ENCODE data around the gene CNR2. TPM values are rescaled to one million over a fixed set of nuclear protein-coding genes. Genes with fewer than 3 reads are reported as not detected.
"Not testable (repeated sequence)": the region's sequence is repeated elsewhere in the genome, so short reads cannot be mapped to it uniquely, and the experiment has no call there.

The CNR2 gene
- not detected for total RNA-seq

DNA sequence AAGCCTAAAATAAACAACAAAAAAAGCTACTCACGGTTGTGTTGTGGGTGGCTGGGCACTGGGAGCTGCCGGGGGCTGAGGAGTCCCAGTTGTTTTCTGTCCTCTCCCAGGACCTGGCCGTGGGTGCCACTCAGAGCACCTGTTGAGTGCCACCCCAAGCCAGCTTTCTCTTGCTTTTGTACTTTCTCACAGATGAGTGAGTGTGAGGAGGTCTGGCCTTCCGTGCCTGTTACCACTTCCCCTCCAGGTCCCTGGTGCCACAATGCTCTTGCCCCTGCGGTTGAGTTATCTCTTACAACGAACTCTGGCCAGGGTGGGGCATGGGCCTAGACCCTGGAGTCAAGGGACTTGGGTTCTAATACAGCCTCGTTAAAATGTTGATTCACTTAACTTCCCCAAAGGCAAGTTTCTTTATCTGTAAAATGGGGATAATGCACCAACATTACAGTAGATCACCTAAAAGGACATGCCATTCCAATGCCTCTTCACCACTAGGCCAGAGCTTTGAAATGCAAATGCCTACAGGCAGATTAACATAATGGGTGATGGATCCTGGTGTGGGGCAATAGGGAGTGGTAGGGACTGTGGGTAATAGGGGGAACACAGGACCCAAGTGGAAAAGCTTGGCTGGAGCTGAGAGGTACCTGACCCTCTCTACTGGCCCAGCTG is at the start of gene CNR2:
CNR2 (minus strand) TSS at position 151 of the 669 bp plus-strand sequence. CDS start 37,745 bp downstream, outside the sequence.
- DNase-seq (peak; percentile 14), ATAC-seq (no peak)
- H3K4me3 Mint-ChIP-seq: no peak within 1 kb of the TSS
- peaks cover 23% of the 10 kb centered on the region for H3K4me1 Mint-ChIP-seq
- peaks cover 10% of the 10 kb centered on the region for H3K27me3 Mint-ChIP-seq
- intact Hi-C loops (cut with DNase I, micrococcal nuclease): no loop called here
- CTCF ChIA-PET: interaction anchor here (0.6 to 1.8 kb wide), 2 partner anchors 58 to 141 kb away, joined by 3 to 6 read pairs; no protein-coding TSS in a partner anchor
- no peaks in the 10 kb centered on the region for H3K9me3 Mint-ChIP-seq (ENCODE audit: low read depth)
- H3K27ac Mint-ChIP-seq: no peak within 1 kb of the TSS
- H3K36me3 Mint-ChIP-seq (ENCODE audit: low read depth): no peaks in the 10 kb centered on the region
- POLR2A ChIA-PET: interaction anchor here (0.7 kb wide), 1 partner anchor 260 kb away, joined by 3 read pairs; no protein-coding TSS in a partner anchor

DNA sequence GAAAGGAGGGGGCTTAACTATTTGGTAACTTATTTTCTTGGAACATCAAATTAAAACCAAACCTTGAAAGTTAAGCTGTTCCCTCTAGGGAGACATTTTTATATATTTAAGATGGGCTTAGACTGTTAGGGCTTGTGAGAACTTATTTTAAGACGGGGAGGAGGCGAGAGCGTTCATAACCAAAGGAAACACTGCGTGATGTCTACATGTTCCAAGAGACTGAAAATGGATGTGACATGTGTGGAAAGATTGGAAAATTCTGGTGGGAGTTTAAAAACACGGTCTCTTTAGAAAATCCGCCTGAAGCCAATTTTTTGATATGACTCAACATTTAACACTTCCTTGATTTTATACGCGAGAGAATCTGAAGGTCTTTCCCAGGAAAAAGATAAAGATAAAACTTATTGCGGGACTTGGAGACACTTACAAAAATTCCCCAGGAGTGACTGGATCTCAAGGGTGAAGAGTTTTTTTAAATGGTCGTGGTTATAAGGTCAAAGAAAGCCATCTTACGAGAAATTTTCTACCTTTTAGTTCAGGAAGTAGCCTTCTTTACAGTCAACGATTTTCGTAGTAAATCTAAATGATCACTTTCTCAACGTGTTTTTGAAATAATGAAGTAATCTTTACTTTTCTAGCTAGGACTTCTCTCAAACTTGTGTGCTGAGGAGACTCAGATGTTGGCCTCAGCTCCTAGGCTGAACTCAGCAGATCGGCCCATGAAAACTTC is 47.3 kb upstream of the CNR2 start:
- no peak for ATAC-seq
- DNase-seq: no peak
- Mint-ChIP-seq H3K9me3 (ENCODE audit: low read depth) (no peaks in the 10 kb centered on the region), H3K4me1 (peaks cover 55% of the 10 kb centered on the region), H3K36me3 (ENCODE audit: low read depth) (peaks cover 47% of the 10 kb centered on the region), H3K27ac (peak overlapping the region; percentile 100), H3K4me3 (peak overlapping the region; percentile 100), H3K27me3 (no peaks in the 10 kb centered on the region)
- intact Hi-C loops (cut with DNase I, micrococcal nuclease): loop anchor here in 1 of 2 experiments (10.0 kb wide), 1 partner anchor 266 kb away; the partner anchor contains the start of gene RPL11
- ChIA-PET CTCF (interaction anchor here (0.7 to 1.2 kb wide), 4 partner anchors 15 to 455 kb away, joined by 3 read pairs; no protein-coding TSS in a partner anchor), POLR2A (interaction anchor here (0.6 to 3.4 kb wide), 3 partner anchors 12 to 20 kb away, joined by 3 to 16 read pairs (median 14); partner anchors contain the start of gene SRSF10)

DNA sequence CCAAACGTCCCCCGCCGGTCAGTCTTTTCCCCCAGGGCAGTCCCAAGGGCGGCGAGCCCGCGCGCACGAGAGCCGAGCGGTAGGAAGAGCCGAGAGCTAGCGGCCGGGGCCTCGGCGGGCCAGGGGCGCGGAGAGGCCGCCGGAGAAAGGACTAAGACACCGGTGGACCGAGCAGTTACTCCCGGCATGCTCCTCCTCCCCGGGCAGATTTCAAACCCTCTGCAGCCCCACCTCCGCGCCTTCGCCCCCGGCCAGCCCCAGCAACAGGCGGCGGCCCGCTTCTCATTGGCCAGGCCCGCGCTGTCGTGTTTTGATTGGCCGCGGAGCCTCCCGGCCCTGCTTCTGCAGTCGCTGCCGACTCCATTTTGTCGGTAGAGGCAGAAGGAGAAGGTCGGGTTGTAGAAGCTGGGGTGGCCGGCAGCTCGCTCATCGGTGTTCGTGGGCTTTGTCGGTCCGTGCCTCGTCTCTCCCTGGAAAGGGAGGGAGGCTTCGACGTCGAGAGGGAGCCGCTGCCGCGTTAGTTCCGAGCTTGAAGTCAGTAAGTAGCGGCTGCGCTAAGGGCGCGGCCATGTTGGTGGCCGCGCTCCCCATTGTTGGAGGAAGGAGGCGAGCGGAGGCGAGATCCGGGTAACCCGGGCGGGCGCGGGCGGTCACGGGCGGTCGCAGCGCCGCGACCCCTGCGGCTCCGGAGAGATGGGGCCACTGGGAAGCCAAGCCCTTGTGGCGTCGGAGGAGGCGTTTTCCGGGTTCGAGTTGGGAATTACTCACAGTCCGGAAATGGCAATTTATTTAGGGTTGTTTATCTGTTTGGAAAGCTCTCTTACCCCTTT is 46.5 kb upstream of the CNR2 start, which contains the start of gene PNRC2:
PNRC2 (plus strand) TSS at position 368 of the 830 bp plus-strand sequence. CDS start 1,630 bp downstream, outside the sequence.
- intact Hi-C loops (cut with DNase I, micrococcal nuclease): loop anchor here (1.0 to 10.0 kb wide), 17 partner anchors 21 to 786 kb away; partner anchors contain the start of genes GALE (in 2 of the 2), RPL11 (in 2 of the 2), SRSF10 (in 2 of the 2) and CLIC4 (in 1 of the 2)
- Mint-ChIP-seq H3K27me3 (no peaks in the 10 kb centered on the region), H3K4me3 (peak within 1 kb of the TSS; percentile 100), H3K36me3 (ENCODE audit: low read depth) (peaks cover 41% of the 10 kb centered on the region), H3K27ac (peak within 1 kb of the TSS; percentile 100), H3K4me1 (peaks cover 55% of the 10 kb centered on the region), H3K9me3 (ENCODE audit: low read depth) (no peaks in the 10 kb centered on the region)
- POLR2A ChIA-PET: interaction anchor here (0.6 to 3.4 kb wide), 6 partner anchors 8 to 1063 kb away, joined by 3 to 16 read pairs (median 4); partner anchors contain the start of gene SRSF10
- peak; percentile 99 for DNase-seq
- CTCF ChIA-PET: interaction anchor here (0.7 to 1.2 kb wide), 3 partner anchors 62 to 188 kb away, joined by 3 read pairs; no protein-coding TSS in a partner anchor
- ATAC-seq: peak; percentile 84

DNA sequence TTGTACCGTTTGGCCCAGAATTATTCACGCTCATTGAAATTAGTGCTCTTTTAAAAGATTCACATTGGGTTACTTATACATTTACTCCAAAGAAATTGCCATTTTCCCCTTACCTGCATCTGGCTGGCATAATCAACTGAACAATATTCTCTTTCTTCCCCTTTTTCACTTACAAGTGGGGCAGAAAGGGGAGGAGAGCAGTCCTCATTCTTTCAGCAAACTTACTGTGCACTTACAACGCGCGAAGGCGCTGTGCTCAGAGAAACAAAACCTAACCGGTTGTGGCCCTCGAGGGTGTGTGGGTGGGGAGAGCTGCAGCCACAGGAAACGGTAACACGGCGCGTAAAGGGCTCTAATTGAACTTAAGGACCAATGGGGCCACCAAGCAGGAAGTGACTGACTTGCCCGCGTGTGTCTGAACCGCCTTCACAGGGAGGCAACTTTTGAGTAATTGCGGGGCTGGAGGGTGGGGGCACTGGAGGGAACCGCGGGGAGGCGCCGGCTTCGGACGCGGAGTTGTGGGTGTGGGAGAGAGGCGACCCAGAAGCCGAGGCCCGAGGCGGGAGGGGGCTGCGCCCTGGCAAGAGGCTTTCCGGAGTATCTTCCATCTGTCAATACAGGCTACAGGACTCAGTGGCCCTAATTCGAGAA is 45.8 kb upstream of the CNR2 start:
- ChIA-PET POLR2A (interaction anchor here (1.0 to 3.4 kb wide), 5 partner anchors 9 to 1063 kb away, joined by 3 to 16 read pairs (median 4); partner anchors contain the start of gene SRSF10), CTCF (interaction anchor here (0.8 kb wide), 1 partner anchor 63 kb away, joined by 3 read pairs; no protein-coding TSS in a partner anchor)
- intact Hi-C loops (cut with DNase I, micrococcal nuclease): loop anchor here (1.0 to 10.0 kb wide), 17 partner anchors 21 to 786 kb away; partner anchors contain the start of genes GALE (in 2 of the 2), SRSF10 (in 2 of the 2), CLIC4 (in 1 of the 2) and E2F2 (in 1 of the 2)
- H3K27ac Mint-ChIP-seq: peak overlapping the region; percentile 100
- DNase-seq: peak; percentile 97
- H3K36me3 Mint-ChIP-seq (ENCODE audit: low read depth): peaks cover 34% of the 10 kb centered on the region
- no peaks in the 10 kb centered on the region for H3K27me3 Mint-ChIP-seq
- ATAC-seq: peak; percentile 82
- no peaks in the 10 kb centered on the region for H3K9me3 Mint-ChIP-seq (ENCODE audit: low read depth)
- peak overlapping the region; percentile 100 for H3K4me3 Mint-ChIP-seq
- H3K4me1 Mint-ChIP-seq: peaks cover 52% of the 10 kb centered on the region

DNA sequence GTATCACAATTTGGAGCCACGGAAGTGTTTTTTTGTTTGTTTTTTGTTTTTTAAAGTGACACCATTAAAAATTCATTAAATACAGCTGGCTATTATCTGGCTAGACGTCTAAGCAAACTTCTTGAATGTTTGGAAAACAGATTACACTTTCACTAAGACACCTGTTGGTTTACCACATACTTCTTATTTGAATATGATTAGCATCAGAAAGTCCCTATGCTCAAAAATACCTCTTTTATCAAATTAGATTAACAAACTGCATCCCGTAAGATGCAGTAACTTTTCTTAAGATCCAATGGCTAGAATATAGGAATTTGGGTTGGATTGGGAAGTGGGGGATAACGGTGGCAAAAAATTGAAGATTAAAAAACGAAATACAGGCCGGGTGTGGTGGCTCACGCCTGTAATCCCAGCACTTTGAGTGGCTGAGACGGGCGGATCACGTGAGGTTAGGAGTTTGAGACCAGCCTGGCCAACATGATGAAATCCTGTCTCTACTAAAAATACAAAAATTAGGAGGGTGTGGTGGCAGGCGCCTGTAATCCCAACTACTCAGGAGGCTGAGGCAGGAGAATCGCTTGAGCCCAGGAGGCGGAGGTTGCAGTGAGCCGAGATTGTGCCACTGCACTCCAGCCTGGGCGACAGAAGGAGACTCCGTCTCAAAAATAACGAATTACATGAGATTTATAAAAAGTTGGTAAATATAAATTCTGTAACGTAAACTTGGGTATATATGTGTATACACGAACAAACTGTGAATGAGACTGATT is 45.1 kb upstream of the CNR2 start:
- POLR2A ChIA-PET: interaction anchor here (0.7 to 3.4 kb wide), 5 partner anchors 9 to 1064 kb away, joined by 3 to 16 read pairs (median 4); partner anchors contain the start of genes HMGCL and SRSF10
- Mint-ChIP-seq H3K4me1 (peaks cover 49% of the 10 kb centered on the region), H3K4me3 (peak overlapping the region; percentile 100), H3K27ac (peak overlapping the region; percentile 100), H3K36me3 (ENCODE audit: low read depth) (peaks cover 29% of the 10 kb centered on the region)
- not testable (repeated sequence) for H3K27me3 Mint-ChIP-seq; H3K9me3 Mint-ChIP-seq (ENCODE audit: low read depth); ATAC-seq
- peak; percentile 43 for DNase-seq
- intact Hi-C loops (cut with DNase I, micrococcal nuclease): loop anchor here (1.0 to 10.0 kb wide), 6 partner anchors 53 to 524 kb away; partner anchors contain the start of genes E2F2 (in 1 of the 2), GALE (in 1 of the 2), ID3 (in 1 of the 2) and IFNLR1 (in 1 of the 2)
- CTCF ChIA-PET: interaction anchor here (0.7 to 1.3 kb wide), 3 partner anchors 13 to 501 kb away, joined by 3 to 4 read pairs (median 3); no protein-coding TSS in a partner anchor

DNA sequence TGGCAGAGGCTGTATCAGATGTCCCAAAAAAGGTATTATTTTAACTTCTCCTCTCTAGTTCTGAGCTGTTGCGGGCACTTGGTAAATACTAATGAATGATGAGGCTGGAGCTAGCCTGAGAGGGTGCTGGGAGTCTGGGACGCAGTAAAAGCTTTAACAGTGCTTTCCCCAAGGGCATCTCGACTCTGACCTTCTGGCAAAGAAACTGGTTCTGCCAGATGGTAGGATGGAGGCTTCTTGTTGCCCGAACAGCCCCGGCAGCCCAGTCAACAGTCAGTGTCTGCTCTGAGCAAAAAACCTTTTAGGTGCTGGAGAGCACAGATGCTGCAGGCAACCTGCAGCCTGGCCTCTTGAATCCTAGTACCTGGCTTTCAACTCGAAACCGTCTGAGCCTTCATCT is 43.9 kb upstream of the CNR2 start:
- Mint-ChIP-seq H3K27ac (peak overlapping the region; percentile 48), H3K4me3 (no peak overlapping the region), H3K4me1 (peaks cover 42% of the 10 kb centered on the region), H3K36me3 (ENCODE audit: low read depth) (peaks cover 23% of the 10 kb centered on the region), H3K27me3 (no peaks in the 10 kb centered on the region), H3K9me3 (ENCODE audit: low read depth) (no peaks in the 10 kb centered on the region)
- DNase-seq (no peak), ATAC-seq (no peak)
- intact Hi-C loops (cut with DNase I, micrococcal nuclease): loop anchor here (5.0 to 10.0 kb wide), 4 partner anchors 152 to 525 kb away; partner anchors contain the start of genes GALE (in 1 of the 2), ID3 (in 1 of the 2) and IFNLR1 (in 1 of the 2)
- ChIA-PET CTCF (interaction anchor here (0.6 to 1.3 kb wide), 3 partner anchors 10 to 201 kb away, joined by 3 to 7 read pairs (median 4); no protein-coding TSS in a partner anchor), POLR2A (interaction anchor here (0.6 kb wide), 1 partner anchor 27 kb away, joined by 6 read pairs; no protein-coding TSS in a partner anchor)

DNA sequence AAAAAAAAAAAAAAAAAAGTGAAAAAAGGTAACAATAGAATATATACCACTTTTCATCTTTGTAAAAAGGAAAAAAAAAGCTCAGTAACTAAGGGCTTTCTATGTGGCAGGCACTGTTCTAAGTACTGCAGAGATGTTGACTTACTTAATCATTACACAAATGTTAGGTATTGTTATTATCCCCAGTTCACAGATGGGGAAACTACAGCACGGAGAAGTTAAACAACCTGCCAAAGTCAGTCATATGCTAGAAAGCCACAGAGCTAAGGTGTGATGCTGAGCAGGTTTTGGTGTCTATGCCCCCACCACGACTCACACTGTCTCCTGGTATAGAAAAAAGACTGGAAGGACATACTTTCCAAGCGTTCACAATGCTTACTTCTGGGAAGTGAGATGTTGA is 39.9 kb upstream of the CNR2 start:
- ChIA-PET CTCF (interaction anchor here (0.6 kb wide), 1 partner anchor 76 kb away, joined by 4 read pairs; no protein-coding TSS in a partner anchor), POLR2A (interaction anchor here (0.7 kb wide), 1 partner anchor 111 kb away, joined by 5 read pairs; no protein-coding TSS in a partner anchor)
- no peak for DNase-seq
- Mint-ChIP-seq H3K27me3 (no peaks in the 10 kb centered on the region), H3K36me3 (ENCODE audit: low read depth) (no peaks in the 10 kb centered on the region), H3K4me1 (peaks cover 25% of the 10 kb centered on the region), H3K27ac (no peak overlapping the region), H3K4me3 (no peak overlapping the region), H3K9me3 (ENCODE audit: low read depth) (no peaks in the 10 kb centered on the region)
- intact Hi-C loops (cut with DNase I, micrococcal nuclease): loop anchor here in 1 of 2 experiments (10.0 kb wide), 1 partner anchor 148 kb away; the partner anchor contains the start of gene GALE
- peak; percentile 42 for ATAC-seq

DNA sequence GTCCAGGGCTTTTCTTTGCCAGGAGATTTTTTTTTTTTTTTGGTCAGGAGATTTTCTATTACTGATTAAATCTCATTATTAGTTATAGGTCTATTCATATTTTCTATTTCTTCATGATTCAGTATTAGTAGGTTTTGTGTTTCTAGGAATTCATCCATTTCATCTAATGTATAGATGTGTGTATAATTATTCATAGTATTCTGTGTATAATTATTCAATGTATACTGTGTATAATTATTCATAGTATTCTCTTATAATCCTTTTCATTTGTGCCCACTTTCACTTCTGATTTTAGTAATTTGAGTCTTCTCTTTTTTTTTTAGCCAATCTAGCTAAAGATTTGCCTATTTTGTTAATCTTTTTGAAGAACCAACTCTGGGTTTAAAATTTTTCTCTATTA is 34.2 kb upstream of the CNR2 start:
- intact Hi-C loops (cut with DNase I, micrococcal nuclease): no loop called here
- H3K9me3 Mint-ChIP-seq (ENCODE audit: low read depth): peaks cover 8% of the 10 kb centered on the region
- H3K4me3 Mint-ChIP-seq: no peak overlapping the region
- ATAC-seq (no peak), DNase-seq (no peak)
- no peaks in the 10 kb centered on the region for H3K36me3 Mint-ChIP-seq (ENCODE audit: low read depth)
- H3K4me1 Mint-ChIP-seq: no peaks in the 10 kb centered on the region
- H3K27me3 Mint-ChIP-seq: no peaks in the 10 kb centered on the region
- ChIA-PET POLR2A (interaction anchor here (0.6 kb wide), 1 partner anchor 74 kb away, joined by 3 read pairs; no protein-coding TSS in a partner anchor), CTCF (interaction anchor here (0.5 to 1.8 kb wide), 4 partner anchors 9 to 881 kb away, joined by 3 to 7 read pairs (median 3); no protein-coding TSS in a partner anchor)
- no peak overlapping the region for H3K27ac Mint-ChIP-seq

All from activated CD4-positive, alpha-beta T cell treated with anti-CD3 and anti-CD28 coated beads for 36 hours (primary cell).